DMS153 treated with DMSO at 0.1 percent for 48 hours (cell line): ENCODE data around the gene GPANK1.

ENCODE experiments used
- DNase-seq: peaks from one replicate; lab custom pipeline; 2025; ENCODE audit not compliant: unreplicated experiment; lab: John Stamatoyannopoulos, UW

The GPANK1 gene

DNA sequence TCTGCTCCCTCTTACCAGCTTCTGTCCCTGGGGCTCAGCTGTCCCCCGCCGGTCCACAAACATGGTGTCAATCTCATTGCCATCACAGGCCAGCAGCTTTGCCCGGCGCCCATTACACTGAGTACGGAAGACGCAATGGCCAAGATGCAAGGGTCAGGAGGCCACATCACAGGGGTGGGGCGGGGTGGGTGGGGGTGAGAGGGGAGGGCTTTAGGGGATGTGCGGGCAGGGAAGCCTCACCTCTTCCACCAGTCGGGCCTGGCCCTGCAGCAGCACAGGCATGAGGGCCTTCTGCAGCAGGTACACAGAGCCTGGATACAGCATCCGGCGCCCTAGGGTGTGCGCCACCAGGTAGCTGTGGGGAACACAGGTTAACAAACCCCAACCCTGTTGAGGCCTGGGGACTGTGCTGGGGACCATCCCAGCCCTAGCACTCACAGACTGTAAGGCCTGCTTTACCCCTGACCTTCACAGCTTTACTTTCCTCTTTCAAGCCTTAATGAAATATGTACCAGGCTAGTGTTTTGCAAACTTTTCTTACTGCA, 26.8 kb upstream of the GPANK1 start:
- no peak for DNase-seq

DNA sequence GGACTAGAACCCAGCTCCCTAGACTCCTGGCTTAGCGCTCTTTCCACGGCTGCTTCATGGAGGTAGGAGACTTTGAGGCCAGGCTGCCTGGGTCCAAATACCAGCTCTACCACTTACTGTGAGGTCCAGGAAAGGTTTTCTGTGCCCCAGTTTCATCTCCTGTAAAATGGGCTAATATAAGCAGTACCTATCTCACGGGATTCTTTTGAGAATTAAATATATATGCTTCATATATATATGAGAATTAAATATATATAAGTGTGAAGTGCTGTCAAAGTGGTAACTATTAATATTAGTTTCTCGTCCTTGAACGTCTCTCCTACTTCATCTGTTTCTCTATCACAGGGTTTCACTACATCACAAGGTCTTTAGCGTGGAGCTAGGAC, 26.3 kb upstream of the GPANK1 start:
- no peak for DNase-seq

DNA sequence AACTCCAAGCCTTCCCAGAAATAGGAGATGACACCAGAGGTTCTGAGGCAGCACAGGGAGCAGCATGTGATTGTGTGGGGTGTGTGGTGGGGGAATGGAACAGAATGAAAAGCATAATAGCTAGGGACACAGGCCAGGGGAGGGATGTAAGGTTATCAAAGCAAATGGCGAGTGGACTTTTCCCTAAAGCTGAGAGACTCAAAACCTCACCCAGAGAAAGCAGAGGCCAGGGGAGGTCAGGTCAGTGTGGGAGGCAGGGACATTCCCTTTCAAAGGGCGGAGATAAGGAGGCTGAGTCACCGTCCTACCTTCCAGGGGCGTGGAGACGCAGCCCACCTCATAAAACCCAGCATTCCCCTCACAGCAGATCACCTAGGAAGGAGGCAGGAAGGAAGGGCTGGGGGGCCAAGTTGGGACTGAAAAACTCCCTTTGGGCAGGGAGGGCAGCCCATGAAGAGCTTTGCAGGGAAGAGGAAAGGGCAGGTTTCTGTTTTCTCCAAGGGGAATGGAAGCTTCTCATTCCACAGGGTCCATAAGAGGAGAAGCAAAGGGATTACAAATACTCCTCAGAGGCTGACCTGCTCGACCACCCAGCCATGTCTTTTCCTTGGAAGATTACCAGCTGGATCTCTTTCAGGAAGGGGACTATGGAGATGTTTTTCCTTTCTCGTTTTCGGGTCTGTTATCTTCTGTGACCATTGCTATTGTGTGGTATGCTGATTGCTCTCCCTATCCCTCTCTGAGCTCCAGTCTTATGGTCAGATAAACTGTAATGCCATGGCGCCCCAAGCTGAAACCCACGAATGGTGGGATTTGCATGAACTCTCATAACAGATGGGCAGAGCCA, 25.7 kb upstream of the GPANK1 start:
- no peak for DNase-seq

DNA sequence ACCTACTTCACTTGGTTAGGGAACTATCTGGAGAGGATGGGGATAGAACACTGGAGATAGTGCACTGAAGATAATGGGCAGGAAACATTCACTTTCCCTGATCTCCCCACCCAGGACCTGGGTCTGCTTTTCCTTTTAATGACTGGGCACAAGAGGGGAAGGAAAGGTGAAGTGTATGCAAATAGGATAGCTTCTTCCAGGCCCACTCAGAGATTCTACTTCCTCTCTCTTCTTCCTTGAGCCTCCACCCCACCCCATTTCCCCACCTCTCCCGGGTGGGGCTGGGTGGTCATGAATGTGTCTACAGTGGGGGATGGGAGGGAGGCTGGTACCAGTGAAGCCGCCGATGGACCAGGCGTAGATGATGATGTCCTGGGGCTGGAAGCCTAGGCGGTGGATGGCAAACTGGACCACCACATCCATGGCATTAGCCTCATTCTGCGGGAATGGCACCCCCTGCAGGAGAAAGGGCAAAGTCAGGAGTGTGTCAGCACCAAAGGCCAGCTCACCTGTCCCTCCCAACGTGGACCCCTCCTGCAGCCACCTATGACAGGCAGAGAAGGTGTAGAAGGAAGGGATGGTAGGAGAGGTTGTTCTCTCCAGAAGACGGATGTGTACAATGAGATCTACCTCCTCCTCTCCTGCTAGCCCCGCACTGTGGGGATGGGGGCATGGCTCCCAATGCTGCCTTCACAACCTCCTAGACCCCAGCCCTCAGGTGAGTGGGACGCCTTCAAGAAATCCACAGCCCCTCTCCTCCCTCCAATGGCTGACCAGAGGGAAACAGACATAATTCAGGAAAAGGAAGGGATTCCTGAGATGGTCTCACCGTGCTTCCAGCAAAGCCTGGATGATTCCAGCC, 24.7 kb upstream of the GPANK1 start:
- DNase-seq, result no peak

DNA sequence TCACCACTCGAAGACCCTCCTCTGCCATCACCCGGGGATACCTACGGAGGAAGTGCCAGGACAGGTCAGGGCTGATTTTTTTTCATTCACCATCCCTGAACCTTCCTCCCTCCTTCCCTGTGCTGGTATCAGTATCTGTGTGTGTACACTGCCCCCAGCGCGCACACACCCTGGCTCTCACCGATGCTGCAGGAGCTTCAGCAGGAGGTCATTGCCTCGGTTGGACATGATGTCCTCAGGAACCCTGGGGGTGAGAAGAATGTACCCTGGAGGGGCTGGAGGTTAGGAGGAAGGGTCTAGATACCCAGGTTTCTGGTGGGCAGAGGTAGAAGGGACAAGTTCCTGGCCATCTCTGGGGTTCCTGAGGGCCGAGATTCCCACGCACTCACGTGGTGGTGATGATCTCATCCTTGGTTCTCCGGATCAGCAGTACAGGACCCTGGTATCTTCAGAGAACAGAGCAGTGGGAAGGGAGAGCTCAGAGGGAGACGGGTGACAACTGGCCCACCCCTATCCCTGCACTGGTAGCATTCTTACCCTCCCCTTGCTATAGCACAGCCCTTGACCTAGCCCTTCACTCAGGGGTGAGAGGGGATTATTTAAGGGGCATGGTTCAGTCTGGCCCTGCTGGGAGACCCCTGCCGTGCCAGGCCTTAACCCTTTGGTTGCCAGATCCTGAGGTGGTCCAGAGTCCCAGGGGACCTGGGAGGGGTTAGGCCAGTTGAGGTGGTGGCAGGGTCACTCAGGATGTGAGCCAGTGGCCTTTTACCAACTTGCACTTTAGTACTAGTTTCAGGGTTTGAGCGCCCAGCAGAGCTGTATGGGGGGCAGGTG, 23.3 kb upstream of the GPANK1 start:
- DNase-seq, result no peak

DNA sequence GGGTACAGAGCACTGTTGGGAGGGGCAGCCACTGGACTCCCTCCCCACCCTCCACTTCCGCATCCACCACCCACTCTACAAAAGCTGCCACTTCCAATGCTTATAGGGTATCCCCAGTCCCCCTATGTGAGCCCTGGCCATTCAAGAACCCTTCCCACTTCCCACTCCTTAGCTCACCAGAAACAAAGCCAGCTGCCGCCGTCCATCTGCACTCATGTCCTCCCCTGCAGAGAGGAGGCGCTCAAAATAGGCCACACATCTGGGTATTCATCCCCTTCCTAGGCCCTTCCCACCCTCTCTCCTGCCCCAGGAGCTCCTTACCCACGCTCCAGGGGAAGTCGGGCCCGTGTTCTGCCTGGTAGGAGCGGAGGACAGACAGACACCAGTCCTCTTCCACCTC, 22.5 kb upstream of the GPANK1 start:
- DNase-seq, result no peak

DNA sequence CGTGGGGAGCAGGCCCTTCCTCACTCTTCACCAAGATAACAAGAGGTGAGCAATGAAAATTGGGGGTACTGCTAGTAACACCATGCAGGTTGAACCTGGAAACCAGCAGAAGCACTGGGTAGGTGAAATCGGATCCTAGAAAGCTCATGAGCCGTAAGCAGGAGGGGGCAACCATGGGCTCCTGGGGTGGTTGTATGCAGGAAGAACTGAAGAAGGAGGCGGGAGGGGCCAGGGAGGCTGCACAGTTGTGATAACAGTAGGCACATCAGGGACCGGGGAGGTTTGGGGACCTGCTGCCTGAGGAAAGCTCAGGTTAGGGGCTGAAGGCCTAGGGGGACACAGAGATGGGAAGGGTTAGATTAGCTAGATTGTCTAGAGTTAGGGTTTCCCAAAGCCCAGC, 21.7 kb upstream of the GPANK1 start:
- no peak for DNase-seq

DNA sequence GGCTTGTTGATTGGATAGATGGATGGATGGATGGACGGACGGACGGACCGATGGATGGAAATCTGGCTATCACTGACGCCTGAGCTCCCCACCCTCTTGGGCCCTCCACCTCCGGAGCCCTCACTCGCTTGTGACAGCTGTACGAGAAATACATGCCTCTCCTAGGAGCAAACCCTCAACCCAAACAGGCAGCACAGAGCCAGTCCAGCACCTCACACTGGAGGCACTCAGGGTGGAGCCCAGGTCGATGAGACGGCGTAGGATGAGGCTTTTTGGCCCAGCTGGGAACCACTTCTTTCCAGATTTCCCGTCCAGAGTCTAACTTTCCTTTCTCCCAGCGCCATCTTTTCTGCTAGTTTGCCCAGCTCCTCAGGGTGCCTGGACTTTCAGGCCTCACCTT, 18.8 kb upstream of the GPANK1 start:
- no peak for DNase-seq

DNA sequence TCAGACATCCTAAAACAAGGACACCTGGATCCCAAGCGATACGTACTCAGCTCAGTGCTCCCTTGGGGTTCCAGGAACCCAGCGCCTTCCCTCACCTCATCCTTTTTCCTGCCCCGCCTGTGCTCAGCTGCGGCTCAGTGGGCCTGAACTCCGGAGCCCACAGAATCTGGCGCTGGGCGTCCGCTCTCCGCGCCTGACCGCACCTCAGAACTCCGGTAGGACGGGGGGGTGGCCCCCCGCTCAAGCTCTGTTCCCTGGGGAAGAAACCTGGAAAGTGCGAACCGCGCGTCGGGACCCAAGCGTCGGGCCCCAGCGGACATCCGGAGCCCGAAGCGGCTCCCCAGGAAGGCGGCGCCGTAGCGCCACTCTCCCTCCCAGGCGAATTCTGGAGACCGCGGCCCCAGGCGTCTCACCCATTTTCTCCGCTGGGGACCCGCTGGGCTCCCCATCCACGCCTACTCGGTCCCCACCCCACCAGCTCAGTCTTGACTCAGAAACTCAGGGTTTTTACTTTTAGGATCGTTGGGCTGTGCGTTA, 16.4 kb upstream of the GPANK1 start:
- DNase-seq, result peak; percentile 60

DNA sequence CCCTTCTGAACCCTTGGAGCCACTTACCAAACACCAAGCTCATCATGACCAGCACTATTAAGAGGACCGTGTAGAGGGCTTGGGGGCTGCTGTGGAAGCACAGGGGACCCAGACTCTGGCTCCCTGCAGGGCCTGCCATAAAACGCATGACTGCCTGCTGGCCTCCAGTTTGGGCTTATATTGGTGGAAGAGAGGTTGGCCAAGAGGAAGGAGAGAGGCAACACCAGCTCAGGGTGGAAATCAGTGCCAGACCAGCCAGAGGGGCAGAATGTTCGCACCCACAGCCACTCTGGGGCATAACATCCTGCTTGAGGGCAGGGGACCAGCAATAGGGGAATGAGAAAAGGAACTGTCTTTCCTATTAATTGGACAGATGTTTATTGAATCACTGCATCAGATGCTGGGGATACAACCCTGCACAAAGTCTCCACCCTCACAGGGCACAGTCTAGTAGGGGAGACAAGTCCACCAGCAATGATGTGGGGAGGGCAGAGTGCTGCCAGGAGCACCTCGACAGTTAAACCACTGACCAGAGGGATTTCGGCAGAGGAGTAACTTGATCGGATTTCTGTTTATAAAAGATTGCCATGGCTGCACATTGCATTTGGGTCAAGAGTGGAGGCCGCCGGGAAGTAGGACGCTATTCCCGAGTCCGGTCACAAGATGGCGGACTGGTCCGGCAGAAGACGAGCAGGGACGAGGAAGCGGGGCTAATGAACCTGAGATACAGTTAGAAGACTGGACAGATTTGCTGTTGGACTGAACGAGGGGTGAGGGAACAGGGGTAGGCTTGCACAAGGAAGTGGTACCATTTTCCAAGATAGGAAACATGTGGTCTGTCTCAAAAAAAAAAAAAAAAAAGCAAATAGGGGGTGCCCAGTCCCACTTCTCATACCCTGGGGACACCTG, 15.7 kb upstream of the GPANK1 start, which contains the start of gene LY6G5C:
TSS of gene LY6G5C (minus strand) at position 842 of the 909 bp plus-strand sequence. CDS start at position 148, 694 bp downstream.
- peak; percentile 88 for DNase-seq

DNA sequence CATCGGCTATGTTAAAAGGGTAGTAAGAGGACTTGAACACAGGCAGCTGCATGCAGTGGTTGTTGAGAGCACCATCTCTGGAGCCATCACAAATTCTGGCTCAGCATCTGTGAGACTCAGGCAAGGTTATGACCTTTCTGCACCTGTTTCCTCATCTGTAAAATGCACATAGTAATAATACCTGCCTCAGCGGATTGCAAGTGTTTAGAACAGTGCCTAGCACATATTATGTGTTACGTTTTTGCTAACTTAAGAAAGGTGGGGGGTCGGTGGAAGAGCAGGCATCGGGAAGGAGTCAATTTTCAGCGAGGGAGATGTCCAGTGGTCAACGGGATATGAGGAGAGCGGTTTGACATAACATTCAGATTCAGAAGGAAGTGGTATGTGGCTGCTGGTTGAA, 13.2 kb upstream of the GPANK1 start:
- DNase-seq, result no peak

DNA sequence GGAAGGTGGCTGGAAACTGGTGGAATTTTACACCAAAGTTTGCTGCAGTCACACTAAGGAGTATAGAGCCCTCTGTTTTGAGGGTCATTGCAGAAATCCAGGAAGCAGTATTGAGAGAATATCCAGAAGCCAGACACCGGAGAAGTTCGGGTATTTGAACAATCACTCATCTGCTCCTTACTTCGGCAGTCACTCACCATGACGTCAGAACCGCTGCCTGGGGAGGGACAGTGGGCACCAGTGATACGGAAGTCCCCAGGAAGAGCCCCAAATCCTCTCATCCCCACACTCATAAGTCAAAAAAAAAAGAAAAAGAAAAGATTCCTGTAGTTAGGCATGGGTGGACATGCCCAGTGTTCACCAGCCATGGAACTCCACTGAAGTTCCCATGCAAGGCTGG, 12.1 kb upstream of the GPANK1 start:
- no peak for DNase-seq

DNA sequence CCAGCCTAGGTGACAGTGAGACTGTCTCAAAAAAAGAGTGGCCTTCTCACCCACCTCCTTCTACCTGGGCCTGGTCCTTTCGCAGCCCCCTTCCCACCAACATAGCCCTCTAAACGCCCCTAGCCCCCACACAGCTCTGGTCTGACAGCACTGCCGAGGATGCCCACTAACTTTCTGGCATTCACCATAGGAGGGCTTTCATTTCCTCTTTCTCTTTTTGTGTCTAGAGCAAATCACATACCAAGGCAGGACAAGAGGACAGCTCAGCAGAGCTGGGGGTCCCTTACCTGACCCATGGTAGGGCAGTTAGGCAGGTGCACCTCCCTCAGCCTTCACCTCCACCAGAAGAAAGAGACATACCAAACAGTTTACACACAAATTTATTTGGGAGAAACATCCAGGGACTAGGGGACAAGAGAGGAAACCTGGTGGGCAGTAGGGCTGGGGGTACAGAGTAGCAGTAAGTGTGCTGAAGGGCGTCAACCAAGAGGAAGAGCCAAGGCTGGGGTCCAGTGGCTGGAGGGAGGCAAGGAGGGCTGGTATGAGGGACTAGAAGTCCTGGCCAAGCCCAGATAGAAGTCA, 11.6 kb upstream of the GPANK1 start:
- DNase-seq, result no peak

DNA sequence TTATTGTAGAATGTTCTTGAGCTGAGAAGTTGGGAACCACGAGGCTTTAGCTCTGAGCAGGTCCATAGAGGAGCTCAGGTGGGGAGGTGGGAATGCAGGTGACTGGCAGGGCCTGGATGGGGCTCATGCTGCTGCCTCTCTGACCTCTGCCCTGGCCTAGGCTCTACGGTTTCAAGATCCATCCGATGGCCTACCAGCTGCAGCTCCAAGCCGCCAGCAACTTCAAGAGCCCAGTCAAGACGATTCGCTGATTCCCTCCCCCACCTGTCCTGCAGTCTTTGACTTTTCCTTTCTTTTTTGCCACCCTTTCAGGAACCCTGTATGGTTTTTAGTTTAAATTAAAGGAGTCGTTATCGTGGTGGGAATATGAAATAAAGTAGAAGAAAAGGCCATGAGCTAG, 4.9 kb upstream of the GPANK1 start, which contains the start of gene LY6G5B:
TSS of gene LY6G5B (plus strand) at position 301 of the 400 bp plus-strand sequence. CDS start 975 bp downstream, outside the sequence.
- DNase-seq, result no peak

DNA sequence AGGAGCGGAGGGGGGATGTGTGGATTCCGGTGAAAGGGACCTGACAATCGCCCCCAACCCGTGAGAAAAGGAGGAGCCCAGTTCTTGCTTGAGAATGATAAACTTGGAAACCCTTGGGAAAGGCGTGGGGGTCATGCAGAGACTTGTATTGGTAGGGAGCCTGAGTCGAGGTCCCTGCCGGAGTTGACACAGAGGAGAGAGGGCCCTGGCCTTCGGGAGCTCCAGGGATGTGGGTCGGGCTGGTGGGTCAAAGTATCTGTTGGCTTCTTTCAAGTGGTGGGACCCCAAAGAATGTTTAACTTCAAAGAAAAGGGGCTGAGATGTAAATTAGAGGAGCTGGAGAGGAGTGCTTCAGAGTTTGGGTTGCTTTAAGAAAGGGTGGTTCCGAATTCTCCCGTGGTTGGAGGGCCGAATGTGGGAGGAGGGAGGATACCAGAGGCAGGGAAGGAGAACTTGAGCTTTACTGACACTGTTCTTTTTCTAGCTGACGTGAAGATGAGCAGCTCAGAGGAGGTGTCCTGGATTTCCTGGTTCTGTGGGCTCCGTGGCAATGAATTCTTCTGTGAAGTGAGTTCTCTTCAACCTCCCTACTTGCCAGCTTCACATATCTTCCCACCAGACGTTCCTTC, 1.7 kb upstream of the GPANK1 start:
- no peak for DNase-seq

DNA sequence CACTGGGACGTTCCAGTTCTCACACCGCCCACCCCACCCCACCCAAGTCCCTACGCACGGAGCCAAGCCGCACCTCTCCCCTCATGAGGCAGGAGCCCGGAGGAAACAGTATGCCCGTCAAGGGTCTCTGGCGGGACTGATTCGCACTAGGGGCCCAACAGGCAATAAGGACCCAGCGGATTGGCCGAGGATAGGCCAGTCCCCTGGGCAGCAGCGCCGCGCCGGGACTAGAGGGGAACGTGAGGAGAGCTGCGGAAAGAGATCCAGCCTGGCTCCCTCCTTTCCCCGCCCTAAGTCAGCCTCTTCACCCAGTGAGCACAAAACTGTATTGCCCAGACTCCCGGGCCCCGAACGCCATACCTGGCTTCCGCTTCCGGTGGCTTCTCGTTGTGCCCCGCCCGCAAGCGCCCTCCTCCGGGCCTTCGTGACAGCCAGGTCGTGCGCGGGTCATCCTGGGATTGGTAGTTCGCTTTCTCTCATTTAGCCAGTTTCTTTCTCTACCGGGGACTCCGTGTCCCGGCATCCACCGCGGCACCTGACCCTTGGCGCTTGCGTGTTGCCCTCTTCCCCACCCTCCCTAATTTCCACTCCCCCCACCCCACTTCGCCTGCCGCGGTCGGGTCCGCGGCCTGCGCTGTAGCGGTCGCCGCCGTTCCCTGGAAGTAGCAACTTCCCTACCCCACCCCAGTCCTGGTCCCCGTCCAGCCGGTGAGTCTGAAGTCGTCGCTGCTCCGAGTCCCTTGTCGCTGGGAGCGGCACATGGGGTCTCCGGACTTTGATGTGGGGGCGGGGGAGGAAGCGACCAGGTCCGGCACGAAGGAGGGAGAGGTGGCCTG, 922 bp upstream of the GPANK1 start, which contains the start of gene CSNK2B:
TSS of gene CSNK2B (plus strand) at position 580 of the 836 bp plus-strand sequence. CDS start 752 bp downstream, outside the sequence.
- DNase-seq, result peak; percentile 96

DNA sequence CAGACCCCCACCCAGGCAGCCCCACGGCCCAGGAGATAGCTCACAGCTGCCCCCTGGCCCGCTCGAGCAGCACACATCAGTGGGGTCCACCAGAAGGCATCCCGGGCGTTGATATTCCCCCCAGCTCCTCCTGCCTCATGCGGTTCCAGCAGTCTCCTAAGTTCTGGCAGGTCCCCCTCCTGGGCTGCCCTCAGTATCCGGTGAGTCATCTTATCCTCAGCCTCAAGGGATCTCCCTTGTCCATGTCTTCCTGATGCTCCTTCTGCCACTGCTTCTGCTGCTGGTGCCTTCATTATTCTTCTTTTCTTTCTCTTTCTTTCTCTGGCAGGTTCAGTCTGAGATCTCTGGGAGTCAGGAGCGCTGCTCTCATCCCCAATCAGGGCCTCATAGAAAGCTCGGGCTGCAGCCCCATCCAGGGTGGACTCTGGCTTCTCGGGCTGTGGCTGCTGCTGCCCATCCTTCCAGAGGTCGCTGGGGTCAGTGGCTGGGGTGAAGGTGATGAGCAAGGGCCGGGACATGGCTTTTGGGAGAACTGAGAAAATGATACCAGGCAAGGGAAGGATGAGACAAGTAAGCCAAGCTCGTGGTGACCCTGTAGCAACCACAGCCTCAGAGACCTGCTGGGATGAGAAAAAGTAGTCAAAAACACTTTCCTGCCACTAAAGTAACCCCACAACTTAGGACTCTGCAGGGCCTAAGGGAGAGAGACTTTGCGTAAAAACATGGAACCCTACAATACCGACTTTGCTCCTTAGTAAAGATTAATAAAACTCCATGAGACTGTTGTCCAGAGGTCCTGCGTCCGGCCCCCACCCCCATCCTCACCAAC, 622 bp downstream of the GPANK1 start:
- no peak for DNase-seq
